Gastrocnemius medialis (tissue), 4 donors: ENCODE results near the gene SEMA3A.

Experiments
- POLR2A ChIP-seq, 2 donors: fragments of 450-650 bp; IDR thresholded peaks; one replicate each; pipeline ENCODE4 v1.6.1; 2017; ENCODE audit warnings: antibody characterized with exemption in 2 of 2, mild to moderate bottlenecking in 2 of 2, moderate library complexity in 2 of 2
- TF ChIP-seq, protein P1 (sequence below), 5 experiments: fragments of 450-650 bp in 3 of 5; fragments of 200-600 bp in 2 of 5; sonication (generic) in 2 of 5; IDR thresholded peaks in 4 of 5; conservative IDR thresholded peaks in 1 of 5; 1 replicate in 4 of 5; 2 replicates in 1 of 5; pipeline ENCODE4 v1.5.1; 2016 to 2019; ENCODE audit warnings: antibody characterized with exemption in 5 of 5, mild to moderate bottlenecking in 3 of 5, moderate library complexity in 3 of 5

DNA sequence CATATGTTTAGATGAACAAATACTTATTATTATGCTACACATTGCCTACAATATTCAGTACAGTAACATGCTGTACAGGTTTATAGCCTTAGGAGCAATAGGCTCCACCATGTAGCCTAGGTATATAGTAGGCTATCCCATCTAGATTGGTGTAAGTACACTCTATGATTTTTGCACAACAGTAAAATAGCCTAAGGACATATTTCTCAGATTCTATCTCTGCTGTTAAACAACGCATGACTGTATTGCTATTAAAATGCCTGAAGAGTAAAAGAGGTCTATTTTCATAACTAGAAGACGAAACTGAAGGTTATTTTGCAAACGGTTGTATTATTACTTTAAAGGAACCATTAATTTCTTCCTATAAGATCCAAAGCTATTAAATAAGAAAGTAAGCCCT is 88.3 kb downstream of the SEMA3A start:
- TF ChIP-seq, protein P1, sequence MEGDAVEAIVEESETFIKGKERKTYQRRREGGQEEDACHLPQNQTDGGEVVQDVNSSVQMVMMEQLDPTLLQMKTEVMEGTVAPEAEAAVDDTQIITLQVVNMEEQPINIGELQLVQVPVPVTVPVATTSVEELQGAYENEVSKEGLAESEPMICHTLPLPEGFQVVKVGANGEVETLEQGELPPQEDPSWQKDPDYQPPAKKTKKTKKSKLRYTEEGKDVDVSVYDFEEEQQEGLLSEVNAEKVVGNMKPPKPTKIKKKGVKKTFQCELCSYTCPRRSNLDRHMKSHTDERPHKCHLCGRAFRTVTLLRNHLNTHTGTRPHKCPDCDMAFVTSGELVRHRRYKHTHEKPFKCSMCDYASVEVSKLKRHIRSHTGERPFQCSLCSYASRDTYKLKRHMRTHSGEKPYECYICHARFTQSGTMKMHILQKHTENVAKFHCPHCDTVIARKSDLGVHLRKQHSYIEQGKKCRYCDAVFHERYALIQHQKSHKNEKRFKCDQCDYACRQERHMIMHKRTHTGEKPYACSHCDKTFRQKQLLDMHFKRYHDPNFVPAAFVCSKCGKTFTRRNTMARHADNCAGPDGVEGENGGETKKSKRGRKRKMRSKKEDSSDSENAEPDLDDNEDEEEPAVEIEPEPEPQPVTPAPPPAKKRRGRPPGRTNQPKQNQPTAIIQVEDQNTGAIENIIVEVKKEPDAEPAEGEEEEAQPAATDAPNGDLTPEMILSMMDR (IDR thresholded peaks at IDR 0.05 in 4 of 5, conservative IDR thresholded peaks at IDR 0.05 in 1 of 5), result no peak
- TF ChIP-seq POLR2A (IDR thresholded peaks at IDR 0.05), result no peak
